K562 (cell line): ENCODE measurements around the gene C1orf122. TPM values are rescaled to one million over a fixed set of nuclear protein-coding genes. Genes with fewer than 3 reads are reported as not detected.
A peak's percentile ranks its signal among the peaks of the same experiment; 100 is the strongest.

ENCODE experiments used
- ELF2 ChIP-seq: fragments of 250-450 bp; sonication (Bioruptor Pico); IDR thresholded peaks from 2 replicates; pipeline ENCODE4 v1.5.0; 2021; ENCODE audit warnings: mild to moderate bottlenecking
- HDAC2 ChIP-seq: fragments of 450-650 bp; IDR thresholded peaks from 2 replicates; pipeline ENCODE4 v1.6.1; 2016; ENCODE audit warnings: mild to moderate bottlenecking
- HDAC3 ChIP-seq: fragments of 450-650 bp; IDR thresholded peaks from 2 replicates; pipeline ENCODE4 v1.6.1; 2018; ENCODE audit warnings: borderline replicate concordance, mild to moderate bottlenecking, moderate library complexity; ENCODE audit not compliant: partially characterized antibody
- HOXB6 ChIP-seq: fragments of 250-450 bp; sonication (Bioruptor Pico); IDR thresholded peaks from 2 replicates; pipeline ENCODE4 v1.5.1; 2022; ENCODE audit warnings: mild to moderate bottlenecking, borderline replicate concordance
- MECOM ChIP-seq: fragments of 250-450 bp; sonication (Bioruptor Pico); IDR thresholded peaks from 2 replicates; pipeline ENCODE4 v1.8.0; 2022; ENCODE audit warnings: inconsistent platforms
- MYBL2 ChIP-seq, 2 experiments: fragments of 450-650 bp in 1 of 2; sonication (generic) in 1 of 2; formaldehyde crosslinking in 1 of 2; IDR thresholded peaks; 2 replicates each; pipeline versions ENCODE4 v1.6.1 to v1.8.1; 2017 to 2022; ENCODE audit warnings: borderline replicate concordance in 1 of 2, inconsistent platforms in 1 of 2, low read depth in 1 of 2, mild to moderate bottlenecking in 1 of 2, missing genetic modification reagents in 1 of 2, moderate library complexity in 1 of 2
- NONO ChIP-seq, 2 experiments: fragments of 200-400 bp in 1 of 2; fragments of 450-650 bp in 1 of 2; formaldehyde crosslinking in 1 of 2; IDR thresholded peaks; 2 replicates each; pipeline ENCODE4 v1.6.1; 2017; ENCODE audit warnings: low read depth in 2 of 2, mild to moderate bottlenecking in 2 of 2, moderate library complexity in 2 of 2, low read length in 1 of 2
- PML ChIP-seq: IDR thresholded peaks from 2 replicates; pipeline ENCODE4 v1.6.1; 2012; ENCODE audit warnings: low read length, inconsistent platforms
- RBFOX2 ChIP-seq: fragments of 200-400 bp; formaldehyde crosslinking; IDR thresholded peaks from 2 replicates; pipeline ENCODE4 v1.6.1; 2017; ENCODE audit warnings: low read depth, mild to moderate bottlenecking, low read length, moderate library complexity
- RNF2 ChIP-seq: sonication (generic); IDR thresholded peaks from 2 replicates; pipeline ENCODE4 v1.6.1; 2016
- SIN3B ChIP-seq: fragments of 450-650 bp; IDR thresholded peaks from 2 replicates; pipeline ENCODE4 v1.6.1; 2017; ENCODE audit warnings: low read depth, mild to moderate bottlenecking, moderate library complexity
- SIX5 ChIP-seq, 2 experiments: IDR thresholded peaks; 2 replicates each; pipeline ENCODE4 v1.6.1; 2011; ENCODE audit warnings: low read length in 2 of 2, borderline replicate concordance in 1 of 2, low read depth in 1 of 2, mild to moderate bottlenecking in 1 of 2, moderate library complexity in 1 of 2; ENCODE audit not compliant: insufficient read depth in 1 of 2
- SMARCB1 ChIP-seq: IDR thresholded peaks from 2 replicates; pipeline ENCODE4 v1.6.1; 2011; ENCODE audit warnings: improper control_type of control experiment, low read depth; ENCODE audit not compliant: insufficient read length
- SP1 ChIP-seq: sonication (generic); formaldehyde crosslinking; IDR thresholded peaks from 2 replicates; pipeline ENCODE4 v1.8.1; 2022; ENCODE audit warnings: mild to moderate bottlenecking, missing genetic modification reagents
- polyA plus RNA-seq, 8 experiments: library from polyadenylated mRNA; depleted of rRNA in 4 of 8; stranded (reverse) in 5 of 8; unstranded in 3 of 8; fragments of >200 nt; fragmentation: Nextera tagmentation in 2 of 8; fragmentation: Illumina TruSeq in 1 of 8; extraction: Ambion mirVana in 2 of 8; extraction: Trizol in 1 of 8; gene quantifications; 2 replicates each; pipeline versions ENCODE4 v1.2.1 to v1.2.3, GENCODE V29; 2011 to 2014; ENCODE audit warnings: inconsistent platforms in 1 of 8, missing spikeins in 1 of 8
- total RNA-seq, 7 experiments: library from RNA; depleted of rRNA in 6 of 7; stranded (reverse); fragments of >200 nt in 6 of 7; fragmentation: Illumina TruSeq in 2 of 7; extraction: Trizol in 2 of 7; gene quantifications; 2 replicates each; pipeline versions ENCODE4 v1.2.1 to v1.2.3, GENCODE V29; 2011 to 2021; ENCODE audit warnings: low replicate concordance in 1 of 7
- TF ChIP-seq, protein P1 (sequence below): fragments of 450-650 bp; formaldehyde crosslinking; IDR thresholded peaks from 2 replicates; pipeline ENCODE4 v1.4.0; 2020; ENCODE audit warnings: mild to moderate bottlenecking, moderate library complexity
- TF ChIP-seq, protein P2 (sequence below): fragments of 250-450 bp; sonication (Bioruptor Pico); IDR thresholded peaks from 2 replicates; pipeline ENCODE4 v1.8.0; 2021; ENCODE audit warnings: moderate library complexity, mild to moderate bottlenecking, inconsistent platforms
- TF ChIP-seq, protein P3 (sequence below), 2 experiments: fragments of 450-650 bp; formaldehyde crosslinking in 1 of 2; IDR thresholded peaks; 2 replicates each; pipeline versions ENCODE4 v1.4.0 to v1.6.1; 2014 to 2020; ENCODE audit warnings: mild to moderate bottlenecking in 2 of 2, borderline replicate concordance in 1 of 2, low read depth in 1 of 2

C1orf122 gene
- total and polyA plus RNA-seq, 9 of the 15 experiments (the other 6 are each of a cell fraction or from before 2014, with no cell fraction given), result 3.6 to 70.9 (median 17.3) TPM

DNA sequence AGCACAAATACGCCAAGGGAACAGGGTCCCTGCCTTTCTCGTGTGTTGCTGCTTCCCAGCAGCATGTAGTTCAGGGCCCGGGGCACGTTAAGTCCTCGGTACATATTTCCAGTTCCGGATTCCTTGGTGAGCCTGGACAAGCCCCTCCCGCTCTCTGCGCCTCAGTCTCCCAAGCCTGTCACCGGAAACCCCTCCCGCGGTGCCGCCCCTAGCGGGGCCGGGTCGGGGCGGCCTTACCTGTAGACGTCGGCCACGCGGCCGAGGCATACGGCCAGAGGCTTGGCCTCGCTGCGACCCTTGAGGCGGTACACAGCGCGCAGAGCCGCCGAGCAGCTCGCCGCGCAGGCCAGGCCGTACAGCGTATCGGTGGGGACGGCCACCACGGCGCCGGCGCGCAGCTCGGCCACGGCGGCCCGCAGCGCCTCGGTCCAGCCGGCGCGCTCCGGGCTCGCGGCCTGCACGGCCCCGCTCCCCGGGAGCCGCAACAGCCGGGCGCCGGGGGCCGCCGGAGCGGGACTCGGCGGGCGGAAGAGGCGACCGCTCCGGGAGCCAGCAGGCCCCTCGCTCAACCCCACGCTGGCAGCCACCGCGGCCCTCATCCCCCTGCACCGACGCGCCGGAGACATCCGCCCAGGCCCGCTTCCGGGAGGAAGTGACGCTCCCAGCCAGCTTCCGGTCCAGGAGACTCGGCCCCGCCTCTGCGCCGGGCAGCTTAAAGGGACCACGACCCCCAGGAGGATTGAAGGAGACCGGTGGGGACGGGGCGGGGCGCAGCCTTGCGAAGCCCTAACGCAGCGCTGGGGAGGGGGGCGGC lies at the start of gene C1orf122, which contains the start of gene YRDC (continued):
- peak; percentile 96 for TF ChIP-seq ELF2 (CRISPR knock-in tag)
- TF ChIP-seq MECOM (CRISPR knock-in tag), result no peak
- TF ChIP-seq, protein P1, sequence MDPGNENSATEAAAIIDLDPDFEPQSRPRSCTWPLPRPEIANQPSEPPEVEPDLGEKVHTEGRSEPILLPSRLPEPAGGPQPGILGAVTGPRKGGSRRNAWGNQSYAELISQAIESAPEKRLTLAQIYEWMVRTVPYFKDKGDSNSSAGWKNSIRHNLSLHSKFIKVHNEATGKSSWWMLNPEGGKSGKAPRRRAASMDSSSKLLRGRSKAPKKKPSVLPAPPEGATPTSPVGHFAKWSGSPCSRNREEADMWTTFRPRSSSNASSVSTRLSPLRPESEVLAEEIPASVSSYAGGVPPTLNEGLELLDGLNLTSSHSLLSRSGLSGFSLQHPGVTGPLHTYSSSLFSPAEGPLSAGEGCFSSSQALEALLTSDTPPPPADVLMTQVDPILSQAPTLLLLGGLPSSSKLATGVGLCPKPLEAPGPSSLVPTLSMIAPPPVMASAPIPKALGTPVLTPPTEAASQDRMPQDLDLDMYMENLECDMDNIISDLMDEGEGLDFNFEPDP (CRISPR knock-in tag), result no peak
- peak; percentile 92 for TF ChIP-seq SIN3B
- TF ChIP-seq NONO (IDR thresholded peaks at IDR 0.05; ENCODE audit: low read depth in 2 of 2, low read length in 1 of 2), result peak in 1 of 2 experiments; percentile 80; a peak in 3 of 4 replicates
- TF ChIP-seq PML, result peak; percentile 40; the same call in 1 of the 2 replicates
- TF ChIP-seq SMARCB1, result no peak
- TF ChIP-seq SIX5 (IDR thresholded peaks at IDR 0.05; ENCODE audit: borderline replicate concordance in 1 of 2, insufficient read depth in 1 of 2, low read depth in 1 of 2, low read length in 2 of 2), result 0 out of 4 replicates have a peak, but pooled peaks of 1 of the 2 experiments have one; percentile 19
- TF ChIP-seq HOXB6 (CRISPR knock-in tag), result no peak
- peak; percentile 72; the same call in 1 of the 2 replicates for TF ChIP-seq SP1 (CRISPR knock-in tag)
- TF ChIP-seq, protein P2, sequence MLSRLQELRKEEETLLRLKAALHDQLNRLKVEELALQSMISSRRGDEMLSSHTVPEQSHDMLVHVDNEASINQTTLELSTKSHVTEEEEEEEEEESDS (CRISPR knock-in tag), result no peak
- TF ChIP-seq HDAC3, result no peak
- TF ChIP-seq MYBL2 (IDR thresholded peaks at IDR 0.05; ENCODE audit: low read depth), result no peak
- TF ChIP-seq MYBL2 (CRISPR knock-in tag; IDR thresholded peaks at IDR 0.05; ENCODE audit: borderline replicate concordance), result no peak
- peak; percentile 96 for TF ChIP-seq RBFOX2
- TF ChIP-seq, protein P3, sequence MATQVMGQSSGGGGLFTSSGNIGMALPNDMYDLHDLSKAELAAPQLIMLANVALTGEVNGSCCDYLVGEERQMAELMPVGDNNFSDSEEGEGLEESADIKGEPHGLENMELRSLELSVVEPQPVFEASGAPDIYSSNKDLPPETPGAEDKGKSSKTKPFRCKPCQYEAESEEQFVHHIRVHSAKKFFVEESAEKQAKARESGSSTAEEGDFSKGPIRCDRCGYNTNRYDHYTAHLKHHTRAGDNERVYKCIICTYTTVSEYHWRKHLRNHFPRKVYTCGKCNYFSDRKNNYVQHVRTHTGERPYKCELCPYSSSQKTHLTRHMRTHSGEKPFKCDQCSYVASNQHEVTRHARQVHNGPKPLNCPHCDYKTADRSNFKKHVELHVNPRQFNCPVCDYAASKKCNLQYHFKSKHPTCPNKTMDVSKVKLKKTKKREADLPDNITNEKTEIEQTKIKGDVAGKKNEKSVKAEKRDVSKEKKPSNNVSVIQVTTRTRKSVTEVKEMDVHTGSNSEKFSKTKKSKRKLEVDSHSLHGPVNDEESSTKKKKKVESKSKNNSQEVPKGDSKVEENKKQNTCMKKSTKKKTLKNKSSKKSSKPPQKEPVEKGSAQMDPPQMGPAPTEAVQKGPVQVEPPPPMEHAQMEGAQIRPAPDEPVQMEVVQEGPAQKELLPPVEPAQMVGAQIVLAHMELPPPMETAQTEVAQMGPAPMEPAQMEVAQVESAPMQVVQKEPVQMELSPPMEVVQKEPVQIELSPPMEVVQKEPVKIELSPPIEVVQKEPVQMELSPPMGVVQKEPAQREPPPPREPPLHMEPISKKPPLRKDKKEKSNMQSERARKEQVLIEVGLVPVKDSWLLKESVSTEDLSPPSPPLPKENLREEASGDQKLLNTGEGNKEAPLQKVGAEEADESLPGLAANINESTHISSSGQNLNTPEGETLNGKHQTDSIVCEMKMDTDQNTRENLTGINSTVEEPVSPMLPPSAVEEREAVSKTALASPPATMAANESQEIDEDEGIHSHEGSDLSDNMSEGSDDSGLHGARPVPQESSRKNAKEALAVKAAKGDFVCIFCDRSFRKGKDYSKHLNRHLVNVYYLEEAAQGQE (IDR thresholded peaks at IDR 0.05; ENCODE audit: borderline replicate concordance), result 0 out of 2 replicates have a peak, but pooled peaks have one; percentile 10
- TF ChIP-seq, protein P3 (CRISPR knock-in tag; IDR thresholded peaks at IDR 0.05; ENCODE audit: low read depth), result peak; percentile 49; the same call in 1 of the 2 replicates
- TF ChIP-seq RNF2, result no peak
- no peak for TF ChIP-seq HDAC2
